ENCODE results near the gene JADE3.
A peak's percentile ranks its signal among the peaks of the same experiment; 100 is the strongest.
"Not testable (repeated sequence)": the region's sequence is repeated elsewhere in the genome, so short reads cannot be mapped to it uniquely, and the experiment has no call there.

The JADE3 gene

DNA sequence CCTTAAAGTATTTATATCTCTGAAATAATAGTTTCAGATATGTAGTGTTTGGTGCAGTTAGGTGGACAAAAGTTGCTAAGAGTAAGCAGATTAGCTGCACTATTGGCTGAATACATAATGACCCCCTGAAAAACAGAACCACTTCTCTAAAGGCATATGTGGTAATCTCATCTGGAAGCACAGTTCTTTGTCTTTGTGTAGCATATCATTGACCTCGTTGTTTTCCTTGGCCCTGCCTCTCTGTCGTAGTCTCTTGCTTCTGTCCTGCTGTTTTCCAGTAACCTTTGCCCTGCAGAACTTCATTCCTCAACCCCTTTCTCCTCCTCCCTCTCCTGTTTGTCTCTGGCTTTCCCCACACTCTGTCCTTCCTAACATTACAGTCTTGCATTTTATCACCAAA is 41.4 kb downstream of the JADE3 start:
- DNase-seq (no peak), ATAC-seq (replicated peaks) (no peak)
- Mint-ChIP-seq H3K27ac (no peak overlapping the region), H3K9me3 (no peaks in the 10 kb centered on the region), H3K4me1 (ENCODE audit: low read depth in 2 of 2) (peaks cover 0 to 1% of the 10 kb centered on the region in 2 donors), H3K27me3 (peaks cover 9% of the 10 kb centered on the region in 2 donors), H3K4me3 (no peak overlapping the region), H3K36me3 (ENCODE audit: insufficient read depth) (no peaks in the 10 kb centered on the region)

- H3K27me3 Mint-ChIP-seq, result peaks cover 9 to 13% of the 10 kb centered on the region in 2 donors
- ATAC-seq (replicated peaks) (no peak), DNase-seq (no peak)
- no peak overlapping the region for H3K27ac Mint-ChIP-seq
- no peaks in the 10 kb centered on the region for H3K9me3 Mint-ChIP-seq
- H3K4me1 Mint-ChIP-seq (ENCODE audit: low read depth in 2 of 2), result peaks cover 0 to 1% of the 10 kb centered on the region in 2 donors
- no peaks in the 10 kb centered on the region for H3K36me3 Mint-ChIP-seq (ENCODE audit: insufficient read depth)
- no peak overlapping the region for H3K4me3 Mint-ChIP-seq
Measured at GRCh38 chrX:46954716-46955115, 42.5 kb downstream of the JADE3 start.

DNA sequence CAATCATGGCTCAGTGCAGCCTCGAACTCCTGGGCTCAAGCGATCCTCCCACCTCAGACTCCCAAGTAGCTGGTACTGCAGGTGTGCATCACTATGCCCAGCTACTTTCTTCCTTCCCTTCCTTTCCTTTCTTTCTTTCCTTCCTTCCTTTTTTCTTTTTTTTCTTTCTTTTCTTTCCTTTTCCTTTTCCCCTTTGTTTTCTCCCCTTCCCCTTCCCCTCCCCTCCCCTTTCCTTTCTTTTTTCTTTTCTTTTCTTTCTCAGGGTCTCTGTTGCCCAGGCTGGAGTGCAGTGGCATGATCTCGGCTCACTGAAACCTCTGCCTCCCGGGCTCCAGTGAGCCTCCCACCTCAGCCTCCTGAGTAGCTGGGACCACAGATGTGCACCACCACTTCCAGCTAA is 44.4 kb downstream of the JADE3 start:
- H3K4me3 Mint-ChIP-seq; DNase-seq; H3K9me3 Mint-ChIP-seq; H3K4me1 Mint-ChIP-seq (ENCODE audit: low read depth in 2 of 2); H3K27ac Mint-ChIP-seq; H3K36me3 Mint-ChIP-seq (ENCODE audit: insufficient read depth); ATAC-seq (replicated peaks): not testable (repeated sequence)
- peaks cover 9 to 13% of the 10 kb centered on the region in 2 donors for H3K27me3 Mint-ChIP-seq

GRCh38 chrX:46957297-46957696 is 45.1 kb downstream of the JADE3 start:
- ATAC-seq (replicated peaks) (no peak), DNase-seq (no peak)
- H3K4me1 Mint-ChIP-seq (ENCODE audit: low read depth in 2 of 2), result peaks cover 0 to 1% of the 10 kb centered on the region in 2 donors
- no peak overlapping the region for H3K4me3 Mint-ChIP-seq
- peaks cover 9 to 13% of the 10 kb centered on the region in 2 donors for H3K27me3 Mint-ChIP-seq
- no peaks in the 10 kb centered on the region for H3K36me3 Mint-ChIP-seq (ENCODE audit: insufficient read depth)
- no peaks in the 10 kb centered on the region for H3K9me3 Mint-ChIP-seq
- no peak overlapping the region for H3K27ac Mint-ChIP-seq

GRCh38 chrX:46959101-46959500 is 46.9 kb downstream of the JADE3 start:
- no peak overlapping the region for H3K4me3 Mint-ChIP-seq
- no peaks in the 10 kb centered on the region for H3K36me3 Mint-ChIP-seq (ENCODE audit: insufficient read depth)
- no peak for DNase-seq
- no peak for ATAC-seq (replicated peaks)
- H3K9me3 Mint-ChIP-seq, result no peaks in the 10 kb centered on the region
- H3K27ac Mint-ChIP-seq, result no peak overlapping the region
- H3K4me1 Mint-ChIP-seq (ENCODE audit: low read depth in 2 of 2), result no peaks in the 10 kb centered on the region
- peaks cover 1 to 4% of the 10 kb centered on the region in 2 donors for H3K27me3 Mint-ChIP-seq

GRCh38 chrX:46959985-46960700 is 47.9 kb downstream of the JADE3 start:
- H3K4me3 Mint-ChIP-seq, result no peak overlapping the region
- ATAC-seq (replicated peaks) (no peak), DNase-seq (no peak)
- no peaks in the 10 kb centered on the region for H3K36me3 Mint-ChIP-seq (ENCODE audit: insufficient read depth)
- H3K9me3 Mint-ChIP-seq, result no peaks in the 10 kb centered on the region
- H3K27me3 Mint-ChIP-seq, result peaks cover 0 to 4% of the 10 kb centered on the region in 2 donors
- H3K4me1 Mint-ChIP-seq (ENCODE audit: low read depth in 2 of 2), result no peaks in the 10 kb centered on the region
- no peak overlapping the region for H3K27ac Mint-ChIP-seq

- Mint-ChIP-seq H3K4me3 (no peak overlapping the region), H3K36me3 (ENCODE audit: insufficient read depth) (no peaks in the 10 kb centered on the region), H3K9me3 (no peaks in the 10 kb centered on the region), H3K4me1 (ENCODE audit: low read depth in 2 of 2) (no peaks in the 10 kb centered on the region), H3K27me3 (peaks cover 0 to 4% of the 10 kb centered on the region in 2 donors), H3K27ac (no peak overlapping the region)
- DNase-seq (no peak), ATAC-seq (replicated peaks) (no peak)
Measured at GRCh38 chrX:46961097-46961496, 48.9 kb downstream of the JADE3 start.

GRCh38 chrX:46961574-46962283 is 49.5 kb downstream of the JADE3 start:
- no peak overlapping the region for H3K4me3 Mint-ChIP-seq
- no peak overlapping the region for H3K27ac Mint-ChIP-seq
- DNase-seq (no peak), ATAC-seq (replicated peaks) (no peak)
- peaks cover 0 to 4% of the 10 kb centered on the region in 2 donors for H3K27me3 Mint-ChIP-seq
- H3K36me3 Mint-ChIP-seq (ENCODE audit: insufficient read depth), result no peaks in the 10 kb centered on the region
- H3K9me3 Mint-ChIP-seq, result no peaks in the 10 kb centered on the region
- H3K4me1 Mint-ChIP-seq (ENCODE audit: low read depth in 2 of 2), result no peaks in the 10 kb centered on the region

GRCh38 chrX:46965125-46965758 is 53.0 kb downstream of the JADE3 start:
- DNase-seq, result no peak
- Mint-ChIP-seq H3K4me3 (no peak overlapping the region), H3K36me3 (ENCODE audit: insufficient read depth) (no peaks in the 10 kb centered on the region), H3K9me3 (no peaks in the 10 kb centered on the region), H3K27ac (no peak overlapping the region), H3K4me1 (ENCODE audit: low read depth in 2 of 2) (no peaks in the 10 kb centered on the region), H3K27me3 (peaks cover 8 to 11% of the 10 kb centered on the region in 2 donors)
- ATAC-seq (replicated peaks), result no peak

- DNase-seq (no peak), ATAC-seq (replicated peaks) (no peak)
- Mint-ChIP-seq H3K36me3 (ENCODE audit: insufficient read depth) (no peaks in the 10 kb centered on the region), H3K4me1 (ENCODE audit: low read depth in 2 of 2) (no peaks in the 10 kb centered on the region), H3K9me3 (no peaks in the 10 kb centered on the region), H3K27ac (no peak overlapping the region), H3K27me3 (peaks cover 8 to 11% of the 10 kb centered on the region in 2 donors), H3K4me3 (no peak overlapping the region)
Measured at GRCh38 chrX:46967547-46967946, 55.3 kb downstream of the JADE3 start.

DNA sequence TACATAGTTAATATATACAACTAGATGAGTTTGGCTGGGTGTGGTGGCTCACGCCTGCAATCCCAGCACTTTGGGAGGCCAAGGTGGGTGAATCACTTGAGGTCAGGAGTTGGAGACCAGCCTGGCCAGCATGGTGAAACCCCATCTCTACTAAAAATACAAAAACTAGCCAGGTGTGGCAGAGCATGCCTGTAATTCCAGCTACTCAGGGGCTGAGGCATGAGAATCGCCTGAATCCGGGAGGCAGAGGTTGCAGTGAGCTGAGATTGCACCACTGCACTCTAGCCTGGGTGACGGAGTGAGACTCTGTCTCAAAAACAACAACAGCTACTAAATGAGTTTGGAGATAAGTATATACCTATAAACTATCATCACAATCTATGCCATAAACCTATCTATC is 64.8 kb downstream of the JADE3 start:
- not testable (repeated sequence) for H3K4me3 Mint-ChIP-seq; H3K36me3 Mint-ChIP-seq (ENCODE audit: insufficient read depth); ATAC-seq (replicated peaks); H3K9me3 Mint-ChIP-seq; H3K27me3 Mint-ChIP-seq; H3K4me1 Mint-ChIP-seq (ENCODE audit: low read depth in 2 of 2); DNase-seq
- H3K27ac Mint-ChIP-seq, result peak overlapping the region in 1 of 2 donors; percentile 54

DNA sequence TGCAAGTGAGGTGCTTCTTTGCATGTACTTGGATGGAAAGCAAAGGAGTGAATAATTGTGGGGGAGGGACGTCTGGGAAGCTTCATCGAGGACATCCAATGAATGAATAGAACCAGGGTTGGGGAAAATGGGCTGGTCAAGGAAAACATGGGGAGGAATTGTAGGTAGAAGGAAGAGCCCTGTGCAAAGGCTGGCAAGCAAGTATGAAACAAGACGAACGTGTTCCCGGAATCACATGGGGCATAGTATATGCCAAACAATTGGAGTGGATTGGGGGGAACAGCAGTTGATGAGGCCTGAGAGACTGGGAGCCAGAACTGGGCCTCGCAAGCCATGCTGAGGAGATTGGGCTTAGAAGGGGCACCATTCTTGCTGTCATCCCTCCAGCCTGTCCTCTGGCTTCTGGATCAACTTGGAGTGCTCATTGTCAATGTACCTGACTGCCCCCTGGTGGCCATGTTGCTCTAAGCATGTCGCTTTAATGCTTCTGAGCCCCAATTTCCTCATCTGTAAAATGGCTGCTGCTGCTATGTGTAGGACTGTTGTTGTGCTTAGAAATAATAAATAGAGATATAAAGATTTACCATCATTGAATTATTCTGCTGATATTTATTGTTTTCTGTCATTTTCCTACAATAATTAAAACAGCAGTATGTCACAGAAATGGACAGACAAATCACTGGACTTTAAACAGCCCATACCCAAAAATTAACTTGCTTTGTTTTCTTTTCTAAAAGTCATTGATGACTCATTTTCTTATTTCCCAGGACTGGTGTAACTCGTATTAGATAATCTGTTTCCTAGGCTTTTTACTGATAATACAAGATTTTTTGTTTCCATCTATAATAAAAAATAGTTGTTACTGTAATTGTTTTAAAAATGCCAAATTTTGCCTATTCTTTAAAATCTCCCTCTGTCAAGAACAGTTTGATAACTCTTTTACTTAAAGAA is 66.4 kb downstream of the JADE3 start:
- H3K9me3 Mint-ChIP-seq, result no peaks in the 10 kb centered on the region
- ATAC-seq (replicated peaks), result peak; percentile 61
- H3K36me3 Mint-ChIP-seq (ENCODE audit: insufficient read depth), result no peaks in the 10 kb centered on the region
- no peak overlapping the region for H3K4me3 Mint-ChIP-seq
- H3K27ac Mint-ChIP-seq, result no peak overlapping the region
- H3K4me1 Mint-ChIP-seq (ENCODE audit: low read depth in 2 of 2), result no peaks in the 10 kb centered on the region
- DNase-seq, result peak; percentile 54 to 60 (median 55)
- peaks cover 0 to 8% of the 10 kb centered on the region in 2 donors for H3K27me3 Mint-ChIP-seq

DNA sequence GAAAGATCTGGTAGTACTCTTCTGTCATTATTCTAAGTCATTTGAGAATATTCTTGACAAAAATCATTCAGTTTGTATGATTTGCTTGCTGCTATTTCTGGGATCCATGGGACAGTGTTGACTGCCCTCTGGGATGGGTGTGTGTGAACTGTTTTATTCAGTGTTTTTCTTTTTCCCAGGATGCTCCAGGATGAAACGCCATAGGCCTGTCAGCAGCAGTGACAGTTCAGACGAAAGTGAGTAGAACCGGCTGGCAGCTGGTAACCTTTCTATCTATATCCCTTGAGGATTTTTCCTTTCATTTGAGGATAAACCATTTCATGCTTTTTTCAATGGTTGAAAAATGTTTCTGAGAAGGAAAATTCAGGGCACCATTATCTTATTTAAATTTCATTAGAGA is 72.5 kb downstream of the JADE3 start:
- no peak for ATAC-seq (replicated peaks)
- Mint-ChIP-seq H3K27ac (no peak overlapping the region), H3K27me3 (peaks cover 0 to 8% of the 10 kb centered on the region in 2 donors), H3K4me1 (ENCODE audit: low read depth in 2 of 2) (no peaks in the 10 kb centered on the region), H3K36me3 (ENCODE audit: insufficient read depth) (no peaks in the 10 kb centered on the region), H3K4me3 (no peak overlapping the region), H3K9me3 (no peaks in the 10 kb centered on the region)
- no peak for DNase-seq
